GM19455 (cell line): ENCODE data around the gene NETO1.

Experiments used
- ATAC-seq: cut with Tn5 transposase; IDR thresholded peaks from one replicate; pipeline ENCODE4 v1.9.1; 2021; ENCODE audit not compliant: unreplicated experiment

Gene NETO1, protein sequence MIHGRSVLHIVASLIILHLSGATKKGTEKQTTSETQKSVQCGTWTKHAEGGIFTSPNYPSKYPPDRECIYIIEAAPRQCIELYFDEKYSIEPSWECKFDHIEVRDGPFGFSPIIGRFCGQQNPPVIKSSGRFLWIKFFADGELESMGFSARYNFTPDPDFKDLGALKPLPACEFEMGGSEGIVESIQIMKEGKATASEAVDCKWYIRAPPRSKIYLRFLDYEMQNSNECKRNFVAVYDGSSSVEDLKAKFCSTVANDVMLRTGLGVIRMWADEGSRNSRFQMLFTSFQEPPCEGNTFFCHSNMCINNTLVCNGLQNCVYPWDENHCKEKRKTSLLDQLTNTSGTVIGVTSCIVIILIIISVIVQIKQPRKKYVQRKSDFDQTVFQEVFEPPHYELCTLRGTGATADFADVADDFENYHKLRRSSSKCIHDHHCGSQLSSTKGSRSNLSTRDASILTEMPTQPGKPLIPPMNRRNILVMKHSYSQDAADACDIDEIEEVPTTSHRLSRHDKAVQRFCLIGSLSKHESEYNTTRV

DNA sequence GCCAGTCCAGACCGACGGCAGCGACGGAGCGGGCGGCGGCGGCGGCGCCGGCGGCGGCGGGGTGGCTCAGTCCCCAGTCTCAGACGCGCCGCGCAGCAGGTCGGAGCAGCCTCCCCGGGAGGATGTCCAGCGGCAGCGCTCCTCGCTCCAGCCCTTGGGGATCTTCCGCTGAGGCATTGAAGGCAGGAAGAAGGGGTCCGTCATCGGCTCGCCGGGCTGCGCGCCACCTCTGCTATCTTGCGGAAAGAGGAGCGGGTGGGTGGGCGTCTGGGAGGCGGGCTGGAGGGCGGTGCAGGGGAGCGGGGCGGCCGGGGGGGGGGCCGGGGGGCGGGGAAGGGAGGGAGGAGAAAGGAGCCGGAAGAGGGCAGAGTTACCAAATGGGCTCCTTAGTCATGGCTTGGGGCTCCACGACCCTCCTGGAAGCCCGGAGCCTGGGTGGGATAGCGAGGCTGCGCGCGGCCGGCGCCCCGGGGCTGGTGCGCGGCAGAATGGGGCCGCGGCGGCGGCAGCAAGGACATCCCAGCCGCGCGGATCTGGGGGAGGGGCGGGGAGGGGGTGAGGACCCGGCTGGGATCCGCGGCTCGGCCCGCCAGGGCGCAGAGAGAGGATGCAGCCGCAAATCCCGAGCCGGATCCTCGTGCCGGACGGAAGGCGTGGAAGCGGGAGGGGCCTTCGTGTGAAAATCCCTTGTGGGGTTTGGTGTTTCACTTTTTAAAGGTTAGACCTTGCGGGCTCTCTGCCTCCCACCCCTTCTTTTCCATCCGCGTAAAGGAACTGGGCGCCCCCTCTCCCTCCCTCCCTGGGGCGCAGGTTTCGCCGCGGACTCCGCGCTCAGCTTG, at the start of gene NETO1:
NETO1 (minus strand) TSS at position 242 of the 839 bp plus-strand sequence. CDS start 696 bp downstream, outside the sequence.
- ATAC-seq, result no peak

DNA sequence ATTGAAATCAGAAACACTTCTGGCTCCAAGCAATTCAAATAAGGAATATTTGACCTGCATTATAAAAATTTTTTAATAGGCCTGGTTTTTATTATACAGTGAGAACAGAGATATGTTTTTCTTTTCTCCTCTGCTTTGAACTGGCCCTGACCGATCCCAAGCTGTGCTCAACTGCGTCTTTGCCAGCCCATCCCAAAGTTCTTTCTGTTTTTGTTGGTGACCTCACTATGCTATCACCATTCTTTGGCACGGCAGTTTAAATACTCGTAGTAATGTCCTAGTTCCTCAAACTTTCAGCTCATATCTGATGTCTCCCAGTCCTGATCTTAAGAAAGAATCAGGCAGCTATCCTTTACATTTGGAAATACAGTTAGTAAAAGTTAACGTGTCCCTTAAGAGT, 42.3 kb upstream of the NETO1 start:
- ATAC-seq, result no peak

DNA sequence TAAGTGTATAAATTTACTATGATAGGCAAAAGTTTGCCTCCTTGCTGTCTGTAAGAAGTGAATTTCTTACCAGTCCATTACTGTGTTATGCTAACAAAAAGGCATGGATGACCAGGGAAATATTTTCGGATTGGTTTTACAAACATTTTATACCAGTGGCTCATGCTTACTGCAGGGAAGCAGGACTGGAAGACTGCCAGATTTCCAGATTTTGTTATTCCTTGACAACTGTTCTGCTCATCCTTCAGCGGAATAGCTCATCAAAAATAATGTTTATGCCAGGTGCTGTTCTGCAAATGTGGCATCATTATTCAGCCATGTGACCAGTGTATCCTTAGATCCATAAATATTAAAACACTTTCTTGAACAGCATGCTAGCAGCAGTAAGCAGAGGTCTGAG, 40.4 kb upstream of the NETO1 start:
- no peak for ATAC-seq

DNA sequence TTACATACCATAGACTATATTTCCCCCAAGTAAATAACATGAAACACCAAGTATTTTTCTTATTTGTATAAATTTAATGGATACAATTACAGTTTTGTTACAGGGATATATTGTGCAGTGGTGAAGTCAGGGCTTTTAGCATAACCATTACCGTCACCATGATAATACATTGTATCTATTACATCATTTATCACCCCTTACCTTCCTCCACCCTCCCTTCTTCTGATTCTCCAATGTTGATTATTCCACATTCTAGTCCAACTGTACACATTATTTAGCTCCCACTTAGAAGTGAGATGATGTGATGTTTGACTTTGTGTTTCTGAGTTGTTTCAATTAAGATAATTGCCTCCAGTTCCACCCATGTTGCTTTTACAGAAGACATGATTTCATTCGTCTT, 35.2 kb upstream of the NETO1 start:
- no peak for ATAC-seq

DNA sequence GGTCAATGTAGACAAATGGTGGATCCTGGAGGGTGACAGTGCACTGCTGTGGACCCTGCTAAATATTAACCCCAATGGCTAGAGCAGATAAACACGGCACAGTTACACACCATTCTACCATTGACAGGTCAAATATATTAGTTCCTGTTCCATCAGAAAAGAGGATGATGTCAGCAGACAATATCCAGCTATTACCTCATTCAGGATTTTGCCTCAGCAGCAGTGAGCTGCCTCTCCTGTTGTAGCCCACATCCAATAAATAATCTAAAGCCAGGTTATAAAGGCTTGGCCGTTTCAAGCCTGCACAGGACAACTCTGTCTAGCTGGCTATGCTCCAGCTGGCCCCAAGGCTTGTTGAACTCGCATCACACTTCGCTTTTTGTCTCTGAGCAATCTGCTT, 31.6 kb upstream of the NETO1 start:
- ATAC-seq, result no peak

DNA sequence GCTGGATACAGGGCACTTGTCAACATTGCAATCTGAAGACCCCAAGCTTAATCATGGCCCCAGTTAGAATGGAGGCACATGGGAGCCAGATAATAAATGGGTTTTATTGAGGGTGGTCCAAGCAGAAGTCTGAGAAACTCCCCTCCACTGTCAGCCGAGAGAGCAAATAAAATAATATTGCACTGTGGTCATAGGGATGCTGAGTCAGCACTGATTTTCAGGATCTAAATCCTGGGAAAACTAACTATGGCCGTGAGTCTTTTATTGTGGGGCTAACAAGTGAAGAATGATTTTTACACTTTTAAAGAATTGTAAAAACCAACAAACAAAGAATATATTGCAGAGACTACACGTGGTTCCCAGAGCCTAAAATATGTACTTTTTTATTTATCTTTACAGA, 31.1 kb upstream of the NETO1 start:
- ATAC-seq, result no peak

DNA sequence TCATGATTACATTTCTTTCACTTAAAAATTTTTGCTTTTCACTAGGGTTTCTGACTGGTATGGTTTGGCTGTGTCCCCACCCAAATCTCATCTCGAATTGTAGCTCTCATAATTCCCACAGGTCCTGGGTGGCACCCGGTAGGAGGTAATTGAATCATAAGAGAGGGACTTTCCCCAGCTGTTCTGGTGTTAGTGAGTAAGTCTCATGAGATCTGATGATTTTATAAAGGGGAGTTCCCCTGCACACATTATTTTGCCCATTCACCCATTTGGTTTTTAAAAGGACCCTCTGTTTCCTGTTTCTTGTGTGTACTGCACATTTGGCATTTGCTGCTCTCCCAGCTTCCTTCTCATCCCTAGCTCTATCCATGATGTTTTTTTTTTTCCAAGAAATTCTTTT, 27.8 kb upstream of the NETO1 start:
- ATAC-seq, result no peak

DNA sequence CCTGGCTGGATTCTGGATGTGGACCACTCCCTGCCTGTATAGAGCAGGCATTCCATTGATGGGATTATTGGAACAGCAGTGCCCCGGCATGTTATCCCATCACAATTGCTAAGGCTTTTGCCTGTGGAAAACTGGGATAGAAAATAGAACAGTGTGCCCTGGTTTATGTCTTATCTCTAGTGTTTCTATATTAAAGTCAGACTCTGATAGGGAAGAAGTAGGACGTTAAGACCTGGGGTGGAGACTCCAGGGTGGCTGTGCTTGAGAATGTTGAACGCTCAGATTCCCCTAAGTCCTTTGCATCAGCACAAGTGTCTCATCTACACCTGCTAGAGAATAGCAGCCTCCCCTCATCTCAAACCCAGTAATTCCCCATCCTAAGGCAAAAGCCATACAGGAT, 10.8 kb upstream of the NETO1 start:
- ATAC-seq, result no peak

DNA sequence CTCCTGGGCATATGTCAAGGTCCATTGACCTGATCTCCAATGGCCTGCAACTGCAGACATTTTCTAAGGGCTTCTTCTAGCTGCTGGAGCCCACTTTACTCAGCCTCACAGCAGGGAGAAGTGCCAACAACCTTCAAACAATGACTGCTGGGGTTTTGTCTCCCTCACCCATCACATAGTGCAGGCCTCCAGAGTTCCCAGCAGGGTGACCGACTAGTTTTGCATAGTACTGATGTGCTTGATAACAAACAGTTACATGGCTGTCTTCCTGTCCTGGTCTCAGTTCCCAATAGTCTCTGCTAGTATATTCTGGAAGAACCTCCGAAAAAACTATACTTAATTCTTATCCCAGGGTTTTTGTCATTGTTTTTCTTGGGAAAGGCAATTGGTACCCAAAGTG, 10.4 kb upstream of the NETO1 start:
- ATAC-seq, result no peak

DNA sequence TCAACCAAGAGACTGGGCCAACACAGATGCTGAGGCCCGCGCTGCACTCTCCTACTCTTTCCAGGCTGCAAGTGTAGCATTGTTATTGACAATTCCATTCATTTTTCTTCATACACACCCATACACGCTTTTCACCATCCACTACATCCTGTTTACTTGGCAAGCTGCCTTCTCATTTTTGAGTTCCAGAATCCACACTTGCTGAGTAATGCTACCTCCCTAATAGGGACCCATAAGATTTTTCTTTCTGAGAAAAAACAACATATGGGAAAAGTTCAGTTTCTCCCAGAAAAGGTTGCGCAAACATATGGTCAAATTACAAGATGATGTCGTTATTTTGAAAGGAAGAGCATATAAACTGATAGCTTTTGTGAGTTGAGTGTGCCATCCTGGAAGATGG, 3.3 kb upstream of the NETO1 start:
- no peak for ATAC-seq

DNA sequence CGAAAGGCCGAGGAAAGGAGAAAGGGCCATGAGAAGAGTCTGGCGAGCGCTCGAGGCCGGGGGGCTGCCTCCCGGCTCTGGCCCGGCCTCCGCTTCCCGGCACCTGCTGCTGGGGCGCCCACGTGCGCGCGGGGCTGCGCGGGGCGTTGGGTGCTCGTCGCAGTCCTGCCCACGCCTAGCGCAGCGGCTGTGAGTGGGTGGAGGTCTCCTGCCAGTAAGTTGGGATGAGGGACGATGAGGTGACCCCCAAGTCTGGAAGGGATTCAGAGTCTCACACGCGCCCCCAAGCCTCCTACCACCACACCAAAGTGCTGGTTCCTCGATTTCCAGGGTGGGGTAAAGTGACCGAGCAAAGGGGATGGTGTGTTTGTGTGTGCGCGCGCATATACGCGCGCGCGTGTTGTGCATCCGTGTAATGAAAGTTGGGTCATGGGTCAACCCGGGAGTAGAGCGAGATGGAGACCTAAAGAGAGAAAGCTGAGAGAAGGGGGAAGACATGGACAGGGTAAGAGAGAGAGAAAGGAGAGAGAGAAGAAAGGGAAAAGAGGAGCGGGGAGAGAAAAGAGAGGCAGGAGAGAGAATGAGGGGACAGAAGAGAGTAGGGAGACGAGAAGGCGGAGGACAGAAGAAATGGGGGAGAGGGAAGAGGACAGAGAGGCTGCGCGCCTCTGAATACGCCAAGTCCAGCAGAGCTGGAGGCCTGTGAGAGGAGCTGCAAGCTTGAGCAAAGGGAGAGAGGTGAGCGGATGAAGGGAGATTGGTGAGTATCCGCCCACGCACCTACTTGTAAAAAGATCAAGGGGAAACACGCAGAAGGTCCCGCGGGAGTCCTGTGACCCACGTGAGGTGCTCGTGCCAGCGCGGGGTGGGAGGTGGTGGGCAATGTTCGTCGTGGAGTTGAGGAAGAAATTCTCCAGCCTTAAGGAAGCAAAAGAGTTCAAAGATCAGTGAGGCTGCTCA, 1.7 kb upstream of the NETO1 start:
- ATAC-seq, result no peak

DNA sequence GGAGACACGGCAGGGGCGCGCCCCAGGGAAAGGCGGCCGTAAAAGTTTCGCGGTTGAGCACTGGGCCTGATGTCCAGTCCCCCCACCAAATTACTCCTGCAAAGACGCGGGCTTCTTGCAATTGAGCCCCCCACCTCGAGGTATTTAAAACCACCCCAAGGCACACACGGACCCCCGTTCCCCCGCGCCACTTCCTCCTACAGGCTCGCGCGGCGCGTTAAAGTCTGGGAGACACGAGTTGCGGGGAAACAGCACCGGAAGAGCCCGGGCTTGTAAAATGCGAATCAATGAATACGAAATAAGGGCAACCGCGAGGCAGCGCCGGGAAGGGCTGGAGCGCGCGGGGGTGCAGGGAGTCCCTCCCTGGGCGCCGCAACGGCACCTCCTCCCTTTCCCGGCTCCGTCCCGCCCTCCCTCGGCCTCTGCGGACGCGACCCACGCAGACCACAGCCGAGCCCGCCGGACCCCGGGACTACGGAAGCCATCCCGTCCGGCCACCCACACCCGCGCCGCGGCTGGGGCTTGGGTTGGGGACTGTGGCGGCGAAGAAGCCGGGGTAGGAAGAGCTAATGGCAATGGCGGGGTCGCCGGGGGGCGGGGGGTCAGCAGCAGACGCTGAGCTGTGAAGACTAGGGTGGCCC, 918 bp upstream of the NETO1 start:
- ATAC-seq, result no peak

DNA sequence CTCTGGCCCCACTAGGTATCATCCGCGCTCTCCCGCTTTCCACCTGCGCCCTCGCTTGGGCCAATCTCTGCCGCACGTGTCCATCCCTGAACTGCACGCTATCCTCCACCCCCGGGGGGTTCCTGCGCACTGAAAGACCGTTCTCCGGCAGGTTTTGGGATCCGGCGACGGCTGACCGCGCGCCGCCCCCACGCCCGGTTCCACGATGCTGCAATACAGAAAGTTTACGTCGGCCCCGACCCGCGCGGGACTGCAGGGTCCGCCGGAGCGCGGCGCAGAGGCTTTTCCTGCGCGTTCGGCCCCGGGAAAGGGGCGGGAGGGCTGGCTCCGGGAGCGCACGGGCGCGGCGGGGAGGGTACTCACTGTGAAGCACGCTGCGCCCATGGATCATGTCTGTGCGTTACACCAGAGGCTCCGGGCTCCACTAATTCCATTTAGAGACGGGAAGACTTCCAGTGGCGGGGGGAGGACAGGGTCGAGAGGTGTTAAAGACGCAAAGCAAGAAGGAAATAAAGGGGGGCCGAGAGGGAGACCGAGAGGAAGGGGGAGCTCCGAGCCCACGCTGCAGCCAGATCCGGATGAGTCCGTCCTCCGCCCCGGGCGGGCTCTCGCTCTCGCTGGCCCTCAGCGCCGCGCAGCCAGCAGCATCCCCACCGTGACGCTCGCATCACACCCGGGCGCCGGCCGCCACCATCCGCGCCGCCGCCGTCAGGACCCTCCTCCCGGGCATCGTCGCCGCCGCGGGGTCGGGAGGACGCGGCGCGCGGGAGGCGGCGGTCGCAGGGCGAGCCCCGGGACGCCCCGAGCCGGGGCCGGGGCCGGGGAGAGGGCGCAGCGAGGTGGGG, 664 bp downstream of the NETO1 start:
- no peak for ATAC-seq

DNA sequence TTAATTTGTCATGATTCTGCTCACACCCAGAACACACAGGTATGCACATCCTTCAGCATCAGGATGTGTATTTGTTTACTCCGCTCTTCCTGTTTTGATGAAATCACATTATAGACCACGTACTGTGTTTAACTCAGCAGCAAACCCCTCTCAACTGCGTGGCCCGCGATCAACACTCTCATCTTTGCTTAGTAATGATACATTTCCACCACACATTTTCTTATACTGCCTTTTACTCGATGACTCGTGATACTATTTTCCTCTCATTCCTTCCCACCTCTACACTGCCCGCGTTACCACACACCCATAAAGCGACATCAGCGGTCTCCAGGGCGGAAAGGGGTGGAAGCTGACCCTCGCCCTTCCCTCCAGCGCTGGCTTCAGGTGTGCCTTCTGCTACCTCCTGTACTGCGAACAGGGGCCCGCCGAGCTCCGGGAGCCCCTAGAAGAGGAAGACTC, 1.3 kb downstream of the NETO1 start:
- no peak for ATAC-seq

DNA sequence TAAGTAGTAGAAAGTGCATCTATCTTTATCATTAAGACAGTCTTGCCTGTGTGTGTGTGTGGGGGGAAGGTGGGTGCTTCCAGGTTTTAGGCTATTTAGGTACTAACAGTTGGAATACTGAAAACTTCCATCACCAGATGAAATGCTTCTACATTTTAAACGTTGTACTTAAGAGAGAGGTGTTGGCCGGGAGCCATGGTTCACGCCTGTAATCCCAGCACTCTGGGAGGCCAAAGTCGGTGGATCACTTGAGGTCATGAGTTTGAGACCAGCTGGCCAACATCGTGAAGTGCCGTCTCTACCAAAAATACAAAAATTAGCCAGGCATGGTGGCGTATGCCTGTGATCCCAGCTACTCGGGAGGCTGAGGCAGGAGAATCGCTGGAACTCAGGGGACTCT, 4.0 kb downstream of the NETO1 start:
- no peak for ATAC-seq

DNA sequence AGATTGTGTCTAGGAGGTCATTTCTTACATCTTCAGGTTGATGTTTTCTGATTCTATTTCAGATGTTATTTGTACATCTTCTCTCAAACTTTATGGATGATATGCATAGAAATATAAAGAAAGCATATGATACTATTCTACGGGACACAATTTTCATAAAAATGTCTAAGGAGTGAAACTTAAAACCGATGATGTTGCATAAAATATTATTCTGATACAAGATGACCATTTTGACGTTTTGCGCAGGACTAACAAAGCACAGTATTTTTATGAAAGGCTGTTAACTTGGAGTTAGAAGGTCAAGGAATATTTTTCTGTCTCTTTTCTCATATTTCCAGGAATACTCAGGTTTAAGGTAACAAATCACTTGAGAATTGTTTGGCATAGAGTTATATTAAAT, 8.7 kb downstream of the NETO1 start:
- no peak for ATAC-seq

DNA sequence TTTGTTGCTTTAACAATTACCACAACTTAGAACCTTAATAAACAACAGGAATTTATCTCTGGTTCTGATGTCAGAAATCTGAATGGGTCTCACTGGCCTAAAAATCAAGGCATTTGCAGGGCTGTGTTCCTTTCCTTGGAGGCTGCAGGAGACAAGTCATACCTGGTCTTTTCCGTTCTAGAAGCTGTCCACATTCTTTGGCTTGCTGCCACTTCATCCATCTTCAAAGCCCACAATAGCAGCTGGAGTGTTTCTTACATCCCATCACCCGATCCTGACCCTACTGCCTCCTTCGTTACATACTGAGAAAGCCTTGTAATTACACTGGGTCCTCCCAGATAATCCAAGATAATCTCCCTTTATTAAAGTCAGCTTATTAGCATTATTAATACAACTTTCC, 18.1 kb downstream of the NETO1 start:
- ATAC-seq, result no peak

DNA sequence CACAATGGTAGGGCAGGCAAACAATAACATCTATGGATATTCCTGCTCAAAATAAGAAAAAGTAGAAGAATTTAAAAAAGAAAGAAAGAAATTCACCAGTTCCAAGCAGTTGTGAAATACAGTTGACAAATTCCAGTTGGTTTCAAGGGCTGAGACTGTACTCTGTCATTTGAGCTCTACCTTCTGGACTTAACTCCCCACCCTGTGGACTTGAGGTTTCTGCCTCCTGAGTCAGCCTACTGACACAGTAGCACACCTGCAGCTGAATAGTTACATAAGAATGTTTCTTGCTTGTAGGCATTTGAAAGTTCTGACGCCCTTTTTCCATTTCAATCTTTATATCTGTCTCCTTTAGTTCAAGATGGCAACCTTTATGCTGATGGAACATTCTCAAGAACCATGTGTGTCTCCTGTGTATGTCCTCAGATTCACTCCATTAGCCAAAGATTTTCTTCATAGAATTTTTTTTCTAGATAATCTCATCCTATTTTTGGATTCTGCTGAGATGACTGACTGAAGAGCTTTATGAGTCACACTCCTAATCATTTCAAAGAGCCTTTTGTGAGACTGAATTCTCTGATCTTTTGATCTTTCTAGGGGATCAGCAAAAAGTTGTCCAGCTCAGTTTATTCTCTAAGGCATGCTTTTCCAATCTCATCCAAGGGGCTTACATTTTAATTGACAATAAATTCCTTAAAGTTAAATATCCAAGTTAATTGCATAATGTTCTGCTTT, 19.1 kb downstream of the NETO1 start:
- ATAC-seq, result no peak

DNA sequence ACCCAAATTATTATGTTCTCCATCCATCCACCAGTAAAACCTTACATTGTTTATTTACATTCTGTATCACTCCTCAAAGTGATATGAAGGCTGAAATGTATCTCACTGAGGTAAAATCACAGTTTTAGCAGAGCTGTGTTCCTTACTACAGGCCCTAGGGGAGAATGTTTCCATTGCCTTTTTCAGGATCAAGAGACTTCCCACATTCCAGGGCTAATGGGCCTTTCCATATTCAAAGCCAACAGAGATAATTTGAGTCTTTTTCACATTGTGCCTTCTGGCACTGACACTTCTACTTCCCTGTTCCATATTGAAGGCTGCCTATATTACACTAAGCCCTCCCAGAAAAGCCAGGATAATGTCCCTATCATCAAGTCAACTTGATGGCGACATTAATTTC, 20.0 kb downstream of the NETO1 start:
- no peak for ATAC-seq
